ENCODE data around the gene COL11A1.
"Not testable (repeated sequence)": the region's sequence is repeated elsewhere in the genome, so short reads cannot be mapped to it uniquely, and the experiment has no call there.

Gene COL11A1

DNA sequence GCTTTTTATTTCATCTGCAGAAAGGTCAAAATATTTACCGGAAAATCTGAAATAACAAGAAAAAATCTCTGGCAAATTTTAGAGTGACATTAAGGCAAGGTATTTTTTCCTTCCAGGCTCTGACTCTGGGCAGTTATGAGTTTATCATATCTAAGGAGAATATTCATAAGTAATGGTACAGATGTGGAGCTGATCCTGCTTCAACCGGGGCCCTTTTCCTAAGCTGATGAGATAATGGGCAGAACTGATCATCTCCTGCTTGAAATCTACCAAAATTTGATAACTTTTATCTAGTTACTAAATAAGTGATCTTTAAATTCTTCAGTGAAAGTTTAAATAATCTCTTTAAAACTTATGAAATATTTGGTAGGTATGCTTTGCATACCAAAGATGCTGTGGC, 211.6 kb downstream of the COL11A1 start:
- no peak for DNase-seq

DNA sequence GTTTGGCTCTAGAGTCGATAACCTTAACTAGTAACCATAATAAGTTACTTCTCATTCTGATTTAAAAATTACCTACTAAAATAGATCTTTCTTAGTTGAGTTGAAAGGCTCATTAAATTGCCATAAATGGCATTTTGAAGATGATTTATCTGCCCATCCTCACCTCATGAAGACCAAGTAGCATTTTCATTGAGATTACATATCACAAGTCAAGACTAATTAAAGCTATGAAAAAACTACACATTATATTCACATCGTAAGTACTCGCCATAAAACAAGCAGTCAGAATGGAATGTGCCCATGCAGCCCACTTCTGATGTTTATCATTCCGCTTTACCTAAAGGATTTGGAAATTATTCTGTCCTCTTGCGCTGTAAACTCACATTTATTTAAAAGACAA, 212.0 kb downstream of the COL11A1 start:
- no peak for DNase-seq

DNA sequence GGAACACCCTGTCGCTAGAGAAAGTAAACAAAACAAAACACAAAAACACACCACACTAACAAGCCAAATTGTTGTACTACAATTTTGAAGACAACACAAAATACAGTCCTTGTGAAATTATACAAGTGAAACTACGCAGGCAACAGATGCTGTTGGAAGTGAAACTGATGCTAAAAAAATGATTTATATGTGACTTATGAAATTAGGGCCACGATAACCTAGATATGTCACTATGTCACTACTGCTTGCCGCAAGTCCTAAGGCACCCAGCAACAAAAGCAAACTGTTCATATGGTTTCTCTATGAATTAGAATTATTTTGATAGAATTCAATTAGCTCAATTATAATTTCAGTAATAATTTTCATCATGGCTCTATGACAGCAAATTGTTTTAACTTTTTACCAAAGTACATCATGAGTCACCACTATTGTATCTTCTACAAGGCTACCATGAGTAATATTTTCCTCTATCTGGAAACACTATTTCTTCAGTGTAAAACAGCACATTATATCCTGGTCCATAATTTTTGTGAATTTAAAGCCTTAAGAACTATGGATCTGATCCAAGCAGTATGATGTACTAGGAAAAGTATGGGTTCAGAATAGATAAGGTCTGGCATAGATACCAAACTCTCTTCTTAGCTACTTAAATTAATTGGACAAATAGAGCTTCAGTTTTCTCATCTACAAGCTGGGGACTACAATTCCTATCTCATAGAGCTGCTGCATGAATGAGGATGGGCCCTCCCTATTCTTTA, 216.3 kb downstream of the COL11A1 start:
- DNase-seq, result no peak

DNA sequence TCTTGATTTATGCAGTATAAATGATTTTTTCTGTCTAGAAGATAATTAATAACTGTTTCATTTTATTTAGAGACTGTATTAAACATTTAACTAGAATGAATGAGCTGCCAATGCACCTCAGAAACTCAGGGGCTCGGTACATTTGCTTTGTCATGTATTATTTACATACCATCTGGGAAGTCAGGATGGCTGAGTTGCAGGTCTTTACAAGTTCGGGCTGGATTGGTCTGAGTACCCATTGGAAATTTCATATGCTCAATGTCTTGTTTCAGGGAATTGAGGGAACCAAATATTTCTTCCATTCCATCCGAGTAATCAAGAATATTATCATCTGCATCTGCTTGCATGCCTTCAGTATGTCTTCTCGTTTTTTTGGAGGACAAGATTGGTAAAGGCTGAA, 221.7 kb downstream of the COL11A1 start:
- DNase-seq, result no peak

DNA sequence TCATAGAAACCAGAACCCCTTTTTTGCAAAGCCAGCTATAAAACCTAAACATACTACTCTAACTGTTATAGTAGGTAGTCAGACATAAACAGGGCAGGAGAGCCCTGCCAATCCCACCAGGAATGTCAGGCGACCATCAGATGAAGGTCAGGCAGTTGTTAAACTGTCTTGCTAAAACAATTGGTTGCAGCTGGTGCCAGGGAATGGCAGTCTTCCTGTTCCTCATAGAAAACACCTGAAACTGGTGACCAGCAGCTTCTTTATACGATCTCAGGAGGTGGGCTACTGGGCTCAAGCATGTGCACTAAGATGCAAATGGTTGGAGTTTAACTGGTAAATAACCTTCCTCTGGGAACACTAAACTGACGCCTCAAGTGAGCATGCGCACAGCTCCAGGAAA, 224.1 kb downstream of the COL11A1 start:
- no peak for DNase-seq

DNA sequence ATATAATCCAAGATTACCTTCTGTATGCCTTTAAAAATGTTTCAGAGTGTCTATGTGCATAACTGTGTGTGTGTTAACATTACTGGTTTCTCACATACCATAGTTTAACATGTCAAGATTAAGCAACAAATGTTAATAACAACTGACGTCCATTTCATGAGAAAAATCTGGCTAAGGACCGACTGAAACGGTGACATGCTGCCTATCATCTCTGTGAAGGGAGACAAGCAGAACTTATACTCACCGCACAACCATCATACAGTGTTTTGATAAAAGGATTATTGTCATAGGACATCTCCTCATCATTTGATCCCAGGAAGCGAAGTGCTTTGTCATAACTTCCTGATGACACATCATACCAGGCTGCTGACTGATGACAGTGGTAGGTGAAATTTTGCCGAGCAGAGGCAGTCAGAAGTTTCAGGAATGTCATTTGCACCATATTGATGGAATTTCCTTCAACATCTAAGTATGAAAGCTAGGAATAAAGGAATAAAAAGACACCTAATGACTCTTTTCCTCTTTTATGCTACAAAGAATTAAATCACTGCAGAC, 228.8 kb downstream of the COL11A1 start:
- no peak for DNase-seq

DNA sequence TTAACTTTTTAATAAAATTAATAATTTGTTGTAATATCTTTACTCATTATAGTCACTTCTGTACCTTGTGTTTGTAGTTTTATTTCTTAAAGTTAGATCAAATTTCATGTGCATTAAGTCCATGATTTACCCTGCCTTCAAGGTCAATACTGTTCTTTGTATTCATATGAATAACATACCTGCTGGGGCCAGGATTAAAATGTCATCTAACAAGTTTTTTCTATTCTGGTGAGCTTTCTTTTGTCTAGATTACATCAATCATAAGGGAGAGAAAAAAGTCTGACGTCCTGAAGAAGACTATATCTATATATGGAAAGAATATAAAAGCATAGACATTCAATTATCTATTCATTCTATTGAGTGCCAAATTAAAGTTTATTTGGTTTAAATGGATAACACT, 232.6 kb downstream of the COL11A1 start:
- no peak for DNase-seq

DNA sequence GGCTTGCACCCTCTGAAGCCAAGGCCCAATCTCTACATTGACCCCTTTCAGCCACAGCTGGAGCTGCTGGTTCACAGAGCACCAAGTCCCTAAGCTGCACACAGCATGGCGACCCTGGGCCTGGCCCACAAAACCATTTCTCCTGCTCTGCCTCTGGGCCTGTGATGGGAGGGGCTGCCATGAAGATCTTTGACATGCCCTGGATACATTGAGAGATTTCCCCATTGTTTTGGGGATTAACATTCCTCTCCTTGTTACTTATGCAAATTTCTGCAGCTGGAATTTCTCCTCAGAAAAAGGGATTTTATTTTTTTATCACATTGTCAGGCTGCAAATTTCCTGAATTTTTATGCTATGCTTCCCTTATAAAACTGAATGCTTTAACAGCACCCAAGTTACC, 235.8 kb downstream of the COL11A1 start:
- no peak for DNase-seq

DNA sequence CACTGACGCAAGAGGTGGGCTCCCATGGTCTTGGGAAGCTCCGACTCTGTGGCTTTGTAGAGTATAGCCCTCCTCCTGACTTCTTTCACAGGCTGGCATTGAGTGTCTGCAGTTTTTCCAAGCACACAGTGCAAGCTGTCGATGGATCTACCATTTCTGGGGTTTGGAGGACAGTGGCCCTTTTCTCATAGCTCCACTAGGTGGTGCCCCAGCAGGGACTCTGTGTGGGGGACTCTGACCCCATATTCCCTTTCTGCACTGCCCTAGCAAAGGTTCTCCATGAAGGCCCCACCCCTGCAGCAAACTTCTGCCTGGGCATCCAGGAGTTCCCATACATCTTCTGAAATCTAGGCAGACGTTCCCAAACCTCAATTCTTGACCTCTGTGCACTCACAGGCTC, 236.2 kb downstream of the COL11A1 start:
- no peak for DNase-seq

DNA sequence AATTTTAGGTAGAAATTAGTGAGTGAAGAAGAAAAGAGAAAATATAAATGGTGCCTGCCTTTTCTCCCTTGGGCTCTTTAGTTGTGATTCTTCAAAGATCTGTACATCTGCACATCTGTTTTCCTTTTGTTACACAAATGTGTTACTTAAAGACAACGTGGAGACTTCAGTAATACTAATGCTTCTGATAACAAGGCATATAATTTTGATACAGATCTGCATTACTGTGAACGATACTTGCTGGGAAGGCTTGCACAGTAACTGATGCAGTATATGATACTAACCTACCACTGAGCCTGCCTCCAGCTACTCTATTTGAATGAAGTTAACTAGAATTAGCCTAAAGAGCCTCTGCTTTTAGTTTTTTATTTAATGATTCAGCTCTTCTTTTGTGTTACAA, 244.6 kb downstream of the COL11A1 start:
- no peak for DNase-seq

DNA sequence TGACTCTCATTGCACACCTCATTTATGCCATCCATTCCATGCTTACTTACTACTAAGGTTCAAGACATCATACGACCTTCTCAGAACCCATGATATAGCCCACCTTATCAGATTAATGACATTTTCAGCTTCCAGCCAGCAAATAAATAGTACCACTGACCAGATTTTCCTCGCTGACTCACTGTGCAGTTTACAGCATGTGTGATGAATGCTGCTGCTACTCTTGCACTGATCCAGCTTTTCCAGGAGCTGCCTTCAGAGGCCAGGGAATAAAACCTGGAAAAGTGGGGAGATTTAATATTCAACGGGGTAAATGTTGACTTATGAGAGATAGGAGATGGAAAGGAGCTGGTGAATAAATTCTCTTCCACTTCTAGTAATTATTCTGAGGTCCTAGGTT, 247.1 kb downstream of the COL11A1 start:
- DNase-seq, result no peak

DNA sequence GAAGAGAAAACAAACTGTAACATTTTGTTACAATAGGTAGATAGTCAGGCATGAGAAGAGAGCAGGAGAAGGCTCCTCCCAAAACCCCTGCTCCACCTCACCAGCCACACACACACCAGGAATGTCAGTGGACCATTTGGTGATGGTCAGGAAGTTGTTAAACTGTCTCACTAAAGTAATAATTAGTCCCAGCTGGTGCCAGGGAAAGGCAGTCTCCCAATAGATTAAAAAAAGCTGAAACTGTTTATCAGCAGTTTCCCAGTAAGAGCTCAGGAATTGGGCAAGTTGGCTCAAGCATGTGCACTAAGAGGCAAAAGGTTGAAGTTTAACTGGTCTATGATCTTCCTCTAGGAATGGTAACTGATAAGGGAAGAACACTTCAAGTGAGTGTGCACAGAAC, 249.6 kb downstream of the COL11A1 start:
- no peak for DNase-seq

DNA sequence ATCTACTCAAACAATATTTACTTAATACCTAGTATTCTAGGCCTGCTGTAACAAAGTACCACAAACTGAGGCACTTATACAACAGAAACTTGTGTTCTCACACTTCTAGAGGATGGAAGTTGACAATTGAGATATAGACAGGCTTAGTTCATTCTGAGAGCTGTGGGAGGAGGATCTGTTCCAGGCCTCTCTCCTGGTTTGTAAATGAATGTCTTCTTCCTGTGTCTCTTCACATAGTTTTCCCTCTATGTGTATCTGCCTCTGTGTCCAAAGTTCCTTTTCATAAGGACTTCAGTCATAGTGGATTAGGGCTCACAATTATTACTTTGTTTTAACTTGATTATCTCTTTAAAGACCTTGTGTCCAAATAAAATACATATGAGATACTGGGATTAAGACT, 251.1 kb downstream of the COL11A1 start:
- no peak for DNase-seq

DNA sequence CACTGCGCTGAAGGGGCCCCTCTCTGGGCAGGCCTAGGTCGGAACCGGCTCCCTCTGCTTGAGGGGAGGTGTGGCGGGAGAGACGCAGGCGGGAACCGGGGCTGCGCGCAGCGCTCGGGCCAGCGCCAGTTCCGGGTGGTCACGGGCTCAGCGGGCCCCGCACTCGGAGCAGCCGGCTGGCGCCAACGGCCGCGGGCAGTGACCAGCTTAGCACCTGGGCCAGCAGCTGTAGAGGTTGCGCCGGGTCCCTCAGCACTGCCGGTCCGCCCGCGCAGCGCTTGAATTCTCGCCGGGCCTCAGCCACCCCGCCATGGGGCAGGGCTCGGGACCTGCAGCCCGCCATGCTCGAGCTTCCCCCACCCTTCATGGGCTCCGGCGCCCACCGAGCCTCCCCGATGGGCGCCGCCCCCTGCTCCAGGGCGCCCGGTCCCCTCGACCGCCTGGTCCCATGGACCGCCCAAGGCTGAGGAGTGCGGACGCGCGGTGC, 254.6 kb downstream of the COL11A1 start:
- no peak for DNase-seq

DNA sequence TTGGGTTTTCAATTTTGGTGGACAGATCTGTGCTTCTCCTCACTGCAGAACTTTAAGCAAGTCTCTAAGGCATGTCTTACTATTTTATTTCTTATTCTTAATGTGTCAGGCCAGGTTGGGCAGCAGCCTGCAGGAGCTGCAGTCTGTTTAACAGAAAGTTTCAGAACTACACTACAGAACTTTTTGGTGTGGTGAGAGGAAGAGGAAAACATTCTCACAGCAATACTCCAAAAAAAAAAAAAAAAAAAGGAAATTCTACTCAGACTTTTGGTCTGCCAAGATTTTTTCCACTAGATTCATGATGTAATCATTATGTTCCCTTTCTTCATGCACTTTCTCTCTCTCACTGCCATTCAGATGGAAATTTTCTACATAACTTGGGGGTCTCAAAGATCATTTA, 255.2 kb downstream of the COL11A1 start:
- DNase-seq, result no peak

DNA sequence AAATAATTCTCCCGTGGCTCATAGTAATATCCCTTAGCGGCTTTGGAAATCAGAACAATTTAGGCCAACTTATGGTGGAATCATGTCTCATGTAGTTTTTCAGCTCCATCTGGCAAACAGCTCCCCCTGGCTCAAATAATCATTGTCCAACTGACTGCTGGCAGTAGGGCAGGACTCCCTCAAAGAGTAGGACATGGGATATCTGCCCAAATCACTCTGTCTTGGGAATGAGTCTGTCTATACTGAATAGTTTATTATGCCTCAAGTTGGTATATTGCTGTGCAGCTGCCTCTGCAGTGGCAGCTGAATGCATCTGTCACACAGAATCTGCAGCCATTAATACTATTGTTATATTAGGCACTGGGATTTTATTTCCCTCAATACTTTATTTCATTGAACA, 255.7 kb downstream of the COL11A1 start:
- DNase-seq, result no peak

DNA sequence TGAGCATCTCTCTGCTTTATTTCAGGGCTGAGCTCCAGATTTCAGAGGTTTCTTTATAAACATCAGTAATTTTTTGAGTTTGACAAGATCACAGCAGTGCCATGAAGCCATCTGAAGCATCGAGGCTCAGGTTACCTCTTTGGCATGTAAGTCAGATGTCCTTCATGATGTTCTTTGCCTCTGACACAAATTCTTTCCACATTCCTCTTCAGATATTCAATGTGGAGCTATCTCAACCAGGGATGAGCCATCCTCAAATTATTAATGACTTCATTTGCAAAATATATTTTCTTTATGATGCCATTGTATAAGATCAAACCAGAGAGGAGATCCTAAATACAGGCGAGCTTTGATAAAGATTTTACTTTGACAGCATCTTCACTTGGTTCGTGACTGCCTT, 256.7 kb downstream of the COL11A1 start:
- DNase-seq, result no peak

DNA sequence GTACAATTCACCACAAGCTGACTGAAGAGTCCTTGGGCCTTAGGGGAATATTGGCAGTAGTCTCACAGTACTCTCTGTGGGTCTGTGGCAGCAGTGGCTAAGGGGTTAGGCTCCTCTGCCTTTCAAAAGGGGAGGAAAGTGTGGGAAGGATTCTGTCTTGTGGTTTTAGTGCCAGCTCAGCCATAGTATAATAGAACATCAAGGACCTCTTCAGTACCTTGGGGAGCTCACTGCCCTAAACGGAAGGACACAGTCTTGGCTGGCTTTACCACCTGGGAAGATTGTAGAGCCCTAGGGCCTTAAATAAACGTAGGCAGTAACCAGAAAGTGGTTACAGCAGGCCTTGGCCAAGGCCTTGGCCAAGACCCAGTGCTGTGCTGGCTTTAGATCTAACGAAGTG, 265.7 kb downstream of the COL11A1 start:
- no peak for DNase-seq

DNA sequence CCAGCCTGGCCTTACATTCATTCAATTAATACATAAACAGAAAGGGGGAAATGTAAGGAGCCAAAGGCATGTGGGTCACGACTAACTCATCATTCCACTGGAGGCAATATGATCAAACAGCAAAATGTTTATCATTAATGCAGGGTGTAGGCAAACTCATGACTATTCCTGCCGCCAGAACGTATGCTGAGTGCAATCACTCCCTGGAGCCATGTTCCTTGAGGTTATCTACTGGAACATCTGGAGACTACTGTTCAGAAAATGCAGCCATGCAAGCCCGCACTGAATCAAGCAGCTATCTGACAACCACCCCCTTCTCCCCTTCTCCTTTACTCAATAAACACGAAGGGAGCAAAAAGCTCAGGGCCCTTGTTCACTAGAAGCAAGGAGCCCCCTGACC, 267.6 kb downstream of the COL11A1 start:
- DNase-seq, result no peak

DNA sequence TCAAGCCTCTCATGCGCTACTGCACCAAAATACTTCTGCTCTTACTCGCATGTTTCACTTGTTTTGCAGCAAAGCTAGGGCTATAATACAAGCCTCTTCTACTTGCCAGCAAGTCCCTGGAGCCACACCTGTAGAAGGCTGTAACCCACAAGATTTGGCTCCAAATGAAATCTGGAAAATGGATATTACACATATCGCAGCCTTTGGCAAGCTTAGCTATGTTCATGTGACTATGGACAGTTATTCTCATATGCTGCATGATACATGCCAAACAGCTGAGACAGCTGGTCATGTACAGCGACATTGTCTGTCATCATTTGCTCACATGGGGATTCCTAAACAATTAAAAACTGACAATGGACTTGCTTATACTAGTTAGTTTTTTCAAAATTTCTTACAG, 270.3 kb downstream of the COL11A1 start:
- no peak for DNase-seq

DNA sequence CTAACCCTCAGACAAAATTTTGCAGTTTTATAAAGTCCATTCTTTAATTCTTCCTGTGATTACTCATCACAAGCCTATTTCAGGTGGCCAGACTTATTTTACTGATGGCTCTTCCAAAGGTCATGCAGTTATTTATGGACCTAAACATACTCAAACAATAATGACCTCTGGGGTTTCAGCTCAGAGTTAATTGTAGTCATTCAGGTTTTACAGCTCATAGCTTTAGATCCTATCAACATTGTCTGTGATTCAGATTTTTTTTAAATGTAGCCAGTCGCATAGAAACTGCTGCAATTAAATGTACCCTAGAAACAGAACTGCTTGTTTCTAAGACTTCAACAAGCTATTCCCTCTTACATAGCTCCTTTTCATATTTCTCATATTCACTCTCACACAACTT, 270.8 kb downstream of the COL11A1 start:
- no peak for DNase-seq

DNA sequence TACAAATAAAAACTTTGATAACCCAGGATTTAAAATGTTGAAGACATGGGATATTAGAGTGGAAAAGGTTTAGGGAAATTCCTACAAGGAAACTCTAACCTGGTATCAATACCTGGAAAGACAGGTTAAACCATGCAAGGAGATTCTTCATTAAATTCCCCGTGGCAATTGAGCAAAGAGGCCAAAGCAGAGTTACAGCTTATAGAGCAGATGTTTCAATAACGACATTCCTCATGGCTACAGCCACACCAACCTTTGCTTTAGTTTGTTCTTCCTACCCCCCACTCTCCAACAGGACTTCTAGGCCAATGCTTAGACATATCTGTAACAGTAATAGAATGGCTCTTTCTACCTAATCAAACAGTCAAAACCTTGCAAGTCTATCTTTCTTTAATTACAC, 271.3 kb downstream of the COL11A1 start:
- no peak for DNase-seq

DNA sequence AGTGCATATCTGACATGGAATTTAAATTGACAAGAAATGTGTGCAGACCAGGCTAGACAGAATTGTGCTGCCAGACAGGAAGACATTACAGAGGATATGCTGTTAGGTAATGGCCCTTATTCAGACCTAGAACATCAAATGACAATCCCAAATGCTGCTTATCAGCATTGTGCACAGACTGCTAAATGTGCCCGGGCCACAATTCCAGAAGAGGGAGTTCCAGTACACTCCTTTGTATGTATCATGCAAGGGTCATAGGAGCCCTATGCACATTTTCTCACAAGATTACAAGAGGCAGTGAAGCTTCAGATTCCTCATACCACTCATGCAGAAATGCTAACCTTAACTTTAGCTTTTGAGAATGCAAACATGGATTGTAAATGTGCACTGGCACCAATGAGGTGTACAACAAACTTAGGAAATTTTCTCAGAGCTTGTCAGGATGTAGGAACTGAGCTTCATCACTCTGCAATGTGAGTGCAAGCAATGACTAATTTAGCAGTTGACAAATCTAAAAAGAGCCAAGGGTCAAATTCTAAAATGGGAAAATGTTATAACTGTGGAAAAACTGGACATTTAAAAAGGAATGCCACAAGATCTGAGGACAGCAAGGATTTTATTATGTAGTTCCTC, 273.5 kb downstream of the COL11A1 start:
- no peak for DNase-seq

DNA sequence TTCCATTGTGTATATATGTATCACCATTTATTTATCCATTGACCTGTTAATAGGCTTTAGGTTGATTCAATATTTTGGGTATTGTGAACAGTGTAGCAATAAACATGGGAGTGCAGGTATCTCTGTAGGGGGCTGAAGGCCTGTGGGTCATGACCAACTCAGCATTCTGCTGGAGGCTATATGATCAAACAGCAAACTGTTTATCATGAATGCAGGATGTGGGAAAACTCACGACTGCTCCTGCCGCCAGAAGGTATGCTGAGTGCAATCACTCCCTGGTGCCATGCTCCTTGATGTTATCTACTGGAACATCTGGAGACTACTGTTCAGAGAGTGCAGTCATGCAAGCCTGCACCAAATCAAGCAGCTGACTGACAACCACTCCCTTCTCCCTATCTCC, 275.2 kb downstream of the COL11A1 start:
- no peak for DNase-seq

DNA sequence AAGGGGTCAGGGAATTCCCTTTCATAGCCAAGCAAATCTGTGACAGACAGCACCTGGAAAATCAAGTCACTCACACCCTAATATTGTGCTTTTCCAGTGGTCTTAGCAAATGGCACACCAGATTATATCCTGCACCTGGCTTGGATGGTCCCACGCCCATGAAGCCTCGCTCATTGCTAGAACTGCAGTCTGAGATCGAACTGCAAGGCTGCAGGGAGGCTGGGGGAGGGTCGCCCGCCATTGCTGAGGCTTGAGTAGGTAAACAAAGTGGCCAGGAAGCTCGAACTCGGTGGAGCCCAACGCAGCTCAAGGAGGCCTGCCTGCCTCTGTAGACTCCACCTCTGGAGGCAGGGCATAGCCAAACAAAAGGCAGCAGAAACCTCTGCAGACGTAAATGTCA, 281.6 kb downstream of the COL11A1 start:
- not testable (repeated sequence) for DNase-seq
